Panc1 (cell line): ENCODE measurements around the gene DDC. TPM values are rescaled to one million over a fixed set of nuclear protein-coding genes. Genes with fewer than 3 reads are reported as not detected.

ENCODE experiments used
- ATAC-seq: fragments of 200-7000 bp; cut with Tn5 transposase; 2 replicates; pipeline ENCODE4 v1.9.1; 2020; ENCODE audit warnings: mild to moderate bottlenecking, moderate library complexity
- BruUV-seq: library from RNA; stranded (reverse); fragments of 400-500 nt; replicated peaks from 2 replicates; lab custom pipeline; 2021; lab: Mats Ljungman, UMichigan
- CTCF ChIA-PET: fragments of 300-600 bp; sonication (Branson Sonifier 250); formaldehyde crosslinking; loops from one replicate; lab custom pipeline; 2022; ENCODE audit warnings: antibody characterized with exemption; lab: Charles Lee
- POLR2A ChIA-PET: fragments of 300-600 bp; sonication (Branson Sonifier 250); formaldehyde crosslinking; loops from one replicate; lab custom pipeline; 2022; ENCODE audit warnings: antibody characterized with exemption; lab: Charles Lee
- DNase-seq: peaks from one replicate; pipeline ENCODE4 v3.0.0-alpha.2; 2010; ENCODE audit warnings: low read depth, low spot score
- H3K27ac ChIP-seq: 2 replicates; pipeline ENCODE4 v1.5.1; 2011; ENCODE audit warnings: mild to moderate bottlenecking, low read length, inconsistent platforms
- H3K27me3 ChIP-seq: fragments of 200-500 bp; sonication (Bioruptor generic); 2 replicates; pipeline ENCODE4 v1.6.0; 2014; ENCODE audit warnings: low read length, inconsistent platforms; ENCODE audit not compliant: control insufficient read depth, insufficient read depth
- H3K36me3 ChIP-seq: fragments of 200-500 bp; sonication (Bioruptor generic); 2 replicates; pipeline ENCODE4 v1.5.1; 2014; ENCODE audit warnings: inconsistent platforms, mild to moderate bottlenecking, low read length, moderate library complexity; ENCODE audit not compliant: control insufficient read depth, insufficient read depth
- H3K4me1 ChIP-seq: 2 replicates; pipeline ENCODE4 v1.5.1; 2011; ENCODE audit warnings: inconsistent platforms, mild to moderate bottlenecking, low read length, moderate library complexity; ENCODE audit not compliant: control insufficient read depth, insufficient read depth
- H3K4me3 ChIP-seq, 2 experiments: 2 replicates each; pipeline ENCODE4 v1.5.1; 2011 to 2012; ENCODE audit warnings: low read depth in 2 of 2, low read length in 2 of 2, mild to moderate bottlenecking in 2 of 2, inconsistent platforms in 1 of 2, moderate library complexity in 1 of 2
- H3K9me3 ChIP-seq: fragments of 200-500 bp; sonication (Bioruptor generic); 2 replicates; pipeline ENCODE4 v1.5.1; 2014; ENCODE audit warnings: low read depth, mild to moderate bottlenecking, inconsistent platforms, low read length, moderate library complexity; ENCODE audit not compliant: control insufficient read depth, insufficient read depth
- POLR2AphosphoS5 ChIP-seq: IDR thresholded peaks from 2 replicates; pipeline ENCODE4 v1.6.1; 2012; ENCODE audit warnings: mild to moderate bottlenecking, low read depth, low read length, moderate library complexity
- REST ChIP-seq, 2 experiments: IDR thresholded peaks; 2 replicates each; pipeline ENCODE4 v1.6.1; 2011 to 2012; ENCODE audit warnings: low read depth in 2 of 2, control low read depth in 1 of 2, low read length in 1 of 2, mild to moderate bottlenecking in 1 of 2, moderate library complexity in 1 of 2; ENCODE audit not compliant: insufficient read depth in 1 of 2
- SIN3A ChIP-seq: IDR thresholded peaks from 2 replicates; pipeline ENCODE4 v1.6.1; 2012; ENCODE audit warnings: low read depth, mild to moderate bottlenecking, low read length, moderate library complexity, borderline replicate concordance; ENCODE audit not compliant: insufficient read depth
- TCF7L2 ChIP-seq: IDR thresholded peaks from 2 replicates; pipeline ENCODE4 v1.6.1; 2011; ENCODE audit warnings: mild to moderate bottlenecking, low read depth, low read length, inconsistent platforms
- in situ Hi-C: cut with HindIII; loops from 2 replicates; pipeline ENCODE4 v1.10.0; 2016; ENCODE audit warnings: low sequenced_read_pairs, low pct_unique_long_range_greater_than_20kb
- intact Hi-C: fragments of 100-400 bp; cut with micrococcal nuclease; formaldehyde crosslinking; loops from one replicate; pipeline ENCODE4 v1.10.0; 2022; ENCODE audit not compliant: unreplicated experiment
- total RNA-seq: library from RNA; stranded (reverse); gene quantifications from one replicate; pipeline ENCODE4 v1.2.1, GENCODE V29; 2021; ENCODE audit not compliant: unreplicated experiment
- TF ChIP-seq, protein P1 (sequence below): fragments of 450-650 bp; IDR thresholded peaks from 2 replicates; pipeline ENCODE4 v1.5.1; 2017; ENCODE audit warnings: mild to moderate bottlenecking

Gene DDC
- total RNA-seq, 1 experiment from 2014 or later: not detected

DNA sequence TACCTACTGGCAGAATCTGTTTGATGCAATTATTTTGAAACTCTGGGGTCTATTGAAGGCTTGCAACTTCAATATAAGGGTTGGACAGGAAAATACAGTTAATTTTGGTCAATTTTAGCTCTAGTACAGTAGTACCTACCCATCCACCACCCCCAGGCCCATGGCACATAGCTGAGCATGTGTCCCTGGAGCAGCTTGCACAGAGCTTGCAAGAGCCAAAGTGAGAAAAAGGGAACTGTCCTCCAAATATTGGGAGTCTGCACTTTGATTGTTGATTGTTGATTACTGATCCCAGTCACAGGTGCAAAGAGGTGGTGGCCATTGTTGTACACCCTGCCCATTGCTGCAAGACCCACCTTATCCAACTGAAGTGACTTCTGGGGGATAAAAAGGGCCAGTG lies 52.8 kb downstream of the DDC start:
- ATAC-seq: no peak
- TF ChIP-seq POLR2AphosphoS5: no peak
- no peak for TF ChIP-seq SIN3A
- TF ChIP-seq TCF7L2: no peak
- TF ChIP-seq REST (IDR thresholded peaks at IDR 0.05; ENCODE audit: insufficient read depth in 1 of 2, low read depth in 2 of 2, low read length in 1 of 2): no peak
- TF ChIP-seq, protein P1, sequence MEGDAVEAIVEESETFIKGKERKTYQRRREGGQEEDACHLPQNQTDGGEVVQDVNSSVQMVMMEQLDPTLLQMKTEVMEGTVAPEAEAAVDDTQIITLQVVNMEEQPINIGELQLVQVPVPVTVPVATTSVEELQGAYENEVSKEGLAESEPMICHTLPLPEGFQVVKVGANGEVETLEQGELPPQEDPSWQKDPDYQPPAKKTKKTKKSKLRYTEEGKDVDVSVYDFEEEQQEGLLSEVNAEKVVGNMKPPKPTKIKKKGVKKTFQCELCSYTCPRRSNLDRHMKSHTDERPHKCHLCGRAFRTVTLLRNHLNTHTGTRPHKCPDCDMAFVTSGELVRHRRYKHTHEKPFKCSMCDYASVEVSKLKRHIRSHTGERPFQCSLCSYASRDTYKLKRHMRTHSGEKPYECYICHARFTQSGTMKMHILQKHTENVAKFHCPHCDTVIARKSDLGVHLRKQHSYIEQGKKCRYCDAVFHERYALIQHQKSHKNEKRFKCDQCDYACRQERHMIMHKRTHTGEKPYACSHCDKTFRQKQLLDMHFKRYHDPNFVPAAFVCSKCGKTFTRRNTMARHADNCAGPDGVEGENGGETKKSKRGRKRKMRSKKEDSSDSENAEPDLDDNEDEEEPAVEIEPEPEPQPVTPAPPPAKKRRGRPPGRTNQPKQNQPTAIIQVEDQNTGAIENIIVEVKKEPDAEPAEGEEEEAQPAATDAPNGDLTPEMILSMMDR: no peak
- POLR2A ChIA-PET: no interaction called here

DNA sequence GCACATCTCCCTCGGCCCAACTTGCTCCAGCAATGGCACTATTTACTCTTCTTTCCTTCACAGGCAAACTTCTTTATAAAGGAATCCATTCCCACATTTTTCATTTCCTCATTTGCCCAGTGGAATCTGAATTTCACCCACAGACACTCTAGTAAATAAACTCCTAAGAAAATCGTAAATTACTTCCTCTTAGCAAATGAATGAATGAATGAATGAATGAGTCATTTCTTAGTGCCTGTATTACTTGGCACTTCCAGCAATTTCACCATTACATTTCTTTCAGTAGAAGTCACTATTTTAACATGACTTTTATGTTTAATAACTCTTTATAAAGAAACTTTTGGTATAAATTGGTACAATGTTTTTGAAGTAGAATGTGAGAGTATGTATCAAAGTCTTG lies 55.7 kb downstream of the DDC start:
- intact Hi-C loops (no loop called here), in situ Hi-C loops (no loop called here)
- ATAC-seq: no peak
- H3K4me1 ChIP-seq: no peaks in the 10 kb centered on the region
- no peaks in the 10 kb centered on the region for H3K9me3 ChIP-seq
- no peaks in the 10 kb centered on the region for H3K27me3 ChIP-seq
- H3K4me3 ChIP-seq: no peak overlapping the region
- ChIA-PET POLR2A (no interaction called here), CTCF (no interaction called here)
- BruUV-seq: no TSS peak
- H3K36me3 ChIP-seq: no peaks in the 10 kb centered on the region
- DNase-seq: no peak
- no peak overlapping the region for H3K27ac ChIP-seq
- TF ChIP-seq POLR2AphosphoS5 (no peak), REST (IDR thresholded peaks at IDR 0.05; ENCODE audit: insufficient read depth in 1 of 2, low read depth in 2 of 2, low read length in 1 of 2) (no peak), SIN3A (no peak)

More for the DNA sequence above, 52.8 kb downstream of the DDC start:
- BruUV-seq: no TSS peak
- CTCF ChIA-PET: no interaction called here
- no peak overlapping the region for H3K27ac ChIP-seq
- H3K9me3 ChIP-seq: no peaks in the 10 kb centered on the region
- in situ Hi-C loops (no loop called here), intact Hi-C loops (no loop called here)
- no peak for DNase-seq
- H3K4me3 ChIP-seq: no peak overlapping the region
- H3K36me3 ChIP-seq: no peaks in the 10 kb centered on the region
- no peaks in the 10 kb centered on the region for H3K4me1 ChIP-seq
- H3K27me3 ChIP-seq: no peaks in the 10 kb centered on the region
